ENCODE measurements around the gene ADH6.

- TF ChIP-seq, protein P1, sequence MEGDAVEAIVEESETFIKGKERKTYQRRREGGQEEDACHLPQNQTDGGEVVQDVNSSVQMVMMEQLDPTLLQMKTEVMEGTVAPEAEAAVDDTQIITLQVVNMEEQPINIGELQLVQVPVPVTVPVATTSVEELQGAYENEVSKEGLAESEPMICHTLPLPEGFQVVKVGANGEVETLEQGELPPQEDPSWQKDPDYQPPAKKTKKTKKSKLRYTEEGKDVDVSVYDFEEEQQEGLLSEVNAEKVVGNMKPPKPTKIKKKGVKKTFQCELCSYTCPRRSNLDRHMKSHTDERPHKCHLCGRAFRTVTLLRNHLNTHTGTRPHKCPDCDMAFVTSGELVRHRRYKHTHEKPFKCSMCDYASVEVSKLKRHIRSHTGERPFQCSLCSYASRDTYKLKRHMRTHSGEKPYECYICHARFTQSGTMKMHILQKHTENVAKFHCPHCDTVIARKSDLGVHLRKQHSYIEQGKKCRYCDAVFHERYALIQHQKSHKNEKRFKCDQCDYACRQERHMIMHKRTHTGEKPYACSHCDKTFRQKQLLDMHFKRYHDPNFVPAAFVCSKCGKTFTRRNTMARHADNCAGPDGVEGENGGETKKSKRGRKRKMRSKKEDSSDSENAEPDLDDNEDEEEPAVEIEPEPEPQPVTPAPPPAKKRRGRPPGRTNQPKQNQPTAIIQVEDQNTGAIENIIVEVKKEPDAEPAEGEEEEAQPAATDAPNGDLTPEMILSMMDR (IDR thresholded peaks at IDR 0.05), result no peak
- TF ChIP-seq ESRRA (CRISPR knock-in tag; IDR thresholded peaks at IDR 0.05; ENCODE audit: borderline replicate concordance) (no peak), ATF3 (CRISPR knock-in tag; conservative IDR thresholded peaks at IDR 0.05) (no peak), MYBL2 (CRISPR knock-in tag; IDR thresholded peaks at IDR 0.05) (no peak), SP1 (CRISPR knock-in tag; conservative IDR thresholded peaks at IDR 0.05) (no peak), ZNF281 (CRISPR knock-in tag; IDR thresholded peaks at IDR 0.05) (no peak), SMAD3 (CRISPR knock-in tag; IDR thresholded peaks at IDR 0.05; ENCODE audit: borderline replicate concordance) (no peak), ZMAT4 (CRISPR knock-in tag; IDR thresholded peaks at IDR 0.05) (no peak), CBFB (CRISPR knock-in tag; IDR thresholded peaks at IDR 0.05; ENCODE audit: low read depth) (no peak), MAX (CRISPR knock-in tag; IDR thresholded peaks at IDR 0.05) (no peak), CREB1 (CRISPR knock-in tag; IDR thresholded peaks at IDR 0.05) (no peak), ELF4 (CRISPR knock-in tag; IDR thresholded peaks at IDR 0.05; ENCODE audit: low read depth) (no peak)
- TF ChIP-seq, protein P2, sequence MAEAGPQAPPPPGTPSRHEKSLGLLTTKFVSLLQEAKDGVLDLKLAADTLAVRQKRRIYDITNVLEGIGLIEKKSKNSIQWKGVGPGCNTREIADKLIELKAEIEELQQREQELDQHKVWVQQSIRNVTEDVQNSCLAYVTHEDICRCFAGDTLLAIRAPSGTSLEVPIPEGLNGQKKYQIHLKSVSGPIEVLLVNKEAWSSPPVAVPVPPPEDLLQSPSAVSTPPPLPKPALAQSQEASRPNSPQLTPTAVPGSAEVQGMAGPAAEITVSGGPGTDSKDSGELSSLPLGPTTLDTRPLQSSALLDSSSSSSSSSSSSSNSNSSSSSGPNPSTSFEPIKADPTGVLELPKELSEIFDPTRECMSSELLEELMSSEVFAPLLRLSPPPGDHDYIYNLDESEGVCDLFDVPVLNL (CRISPR knock-in tag; IDR thresholded peaks at IDR 0.05; ENCODE audit: borderline replicate concordance, low read depth), result no peak
- TF ChIP-seq, protein P3, sequence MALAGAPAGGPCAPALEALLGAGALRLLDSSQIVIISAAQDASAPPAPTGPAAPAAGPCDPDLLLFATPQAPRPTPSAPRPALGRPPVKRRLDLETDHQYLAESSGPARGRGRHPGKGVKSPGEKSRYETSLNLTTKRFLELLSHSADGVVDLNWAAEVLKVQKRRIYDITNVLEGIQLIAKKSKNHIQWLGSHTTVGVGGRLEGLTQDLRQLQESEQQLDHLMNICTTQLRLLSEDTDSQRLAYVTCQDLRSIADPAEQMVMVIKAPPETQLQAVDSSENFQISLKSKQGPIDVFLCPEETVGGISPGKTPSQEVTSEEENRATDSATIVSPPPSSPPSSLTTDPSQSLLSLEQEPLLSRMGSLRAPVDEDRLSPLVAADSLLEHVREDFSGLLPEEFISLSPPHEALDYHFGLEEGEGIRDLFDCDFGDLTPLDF (CRISPR knock-in tag; IDR thresholded peaks at IDR 0.05), result no peak
These were observed 59.3 kb downstream of the ADH6 start for GRCh38 chr4:99159699-99160098.
